NAMALWA (cell line): ENCODE results near the gene VPS26B.
"Not testable (repeated sequence)": the region's sequence is repeated elsewhere in the genome, so short reads cannot be mapped to it uniquely, and the experiment has no call there.

Source experiments
- DNase-seq: peaks from one replicate; pipeline ENCODE4 v3.0.0-alpha.2; 2015; ENCODE audit warnings: low spot score

Gene VPS26B

GRCh38 chr11:134231958-134232659, 7.6 kb downstream of the VPS26B start:
- DNase-seq, result no peak

GRCh38 chr11:134233729-134234179, 9.3 kb downstream of the VPS26B start:
- DNase-seq, result no peak

GRCh38 chr11:134235399-134235798, 10.9 kb downstream of the VPS26B start:
- no peak for DNase-seq

GRCh38 chr11:134236834-134237556, 12.5 kb downstream of the VPS26B start:
- no peak for DNase-seq

GRCh38 chr11:134237557-134237922, 13.1 kb downstream of the VPS26B start:
- no peak for DNase-seq

- no peak for DNase-seq
These were observed 14.5 kb downstream of the VPS26B start for GRCh38 chr11:134238956-134239355.

GRCh38 chr11:134240592-134240991, 16.1 kb downstream of the VPS26B start:
- no peak for DNase-seq

GRCh38 chr11:134242376-134242775, 17.9 kb downstream of the VPS26B start:
- no peak for DNase-seq

- DNase-seq, result no peak
These were observed 19.4 kb downstream of the VPS26B start for GRCh38 chr11:134243913-134244312.

GRCh38 chr11:134244593-134244992, 20.1 kb downstream of the VPS26B start:
- peak; percentile 62 for DNase-seq

- no peak for DNase-seq
These were observed 21.0 kb downstream of the VPS26B start for GRCh38 chr11:134245434-134245833.

GRCh38 chr11:134246100-134246499, 21.6 kb downstream of the VPS26B start:
- no peak for DNase-seq

GRCh38 chr11:134246678-134247077, 22.2 kb downstream of the VPS26B start:
- no peak for DNase-seq

- DNase-seq, result no peak
These were observed 24.5 kb downstream of the VPS26B start for GRCh38 chr11:134248910-134249480.

GRCh38 chr11:134250246-134250645, 25.8 kb downstream of the VPS26B start:
- no peak for DNase-seq

GRCh38 chr11:134250675-134251074, 26.2 kb downstream of the VPS26B start:
- DNase-seq, result no peak

GRCh38 chr11:134252346-134253187, 28.1 kb downstream of the VPS26B start:
- peak; percentile 10 for DNase-seq

- peak; percentile 98 for DNase-seq
These were observed 28.9 kb downstream of the VPS26B start, which contains the start of the genes ACAD8 and THYN1 for GRCh38 chr11:134253188-134253993. Gene ACAD8, plus strand, starts transcription at chr11:134253568. Its CDS starts 33 bp downstream, at chr11:134253601. Gene THYN1, minus strand, starts transcription at chr11:134253352. Its CDS starts 470 bp downstream, at chr11:134252882.

- no peak for DNase-seq
These were observed 30.1 kb downstream of the VPS26B start for GRCh38 chr11:134254433-134255183.

GRCh38 chr11:134255184-134255561, 30.7 kb downstream of the VPS26B start:
- DNase-seq, result not testable (repeated sequence)
